ENCODE data around the gene FAM114A2.

DNA sequence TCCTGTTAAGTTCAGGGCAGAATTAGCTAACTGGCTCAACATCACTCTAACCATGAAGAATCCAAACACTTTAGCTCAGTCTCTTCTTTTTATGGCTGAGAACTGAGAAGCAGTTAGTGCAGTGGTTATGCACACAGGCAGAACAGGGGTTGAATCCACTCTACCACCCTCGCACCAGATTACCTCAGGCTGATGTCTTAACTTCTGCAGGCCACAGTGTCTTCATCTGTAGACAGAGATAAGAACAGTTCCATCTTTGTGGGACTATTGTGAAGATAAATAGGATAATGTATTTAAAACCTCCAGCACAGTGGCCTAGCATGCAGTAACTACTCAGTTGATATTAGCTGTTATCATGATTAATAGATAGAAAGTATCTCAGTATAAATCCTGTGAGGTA, 54.8 kb downstream of the FAM114A2 start:
- no peak for TF ChIP-seq CTCF (IDR thresholded peaks at IDR 0.05; ENCODE audit: low read length)
- no peak for TF ChIP-seq EZH2 (IDR thresholded peaks at IDR 0.05; ENCODE audit: borderline replicate concordance, low read length)

Data from OCI-LY1 (cell line).